GM23338 (cell line): ENCODE results near the gene FKBP7. TPM values are rescaled to one million over a fixed set of nuclear protein-coding genes. Genes with fewer than 3 reads are reported as not detected.

Experiments used
- CREB1 ChIP-seq: fragments of 250-450 bp; sonication (Bioruptor Pico); IDR thresholded peaks from 2 replicates; pipeline ENCODE4 v1.5.0; 2020; ENCODE audit warnings: low read depth, mild to moderate bottlenecking, moderate library complexity
- EZH2 ChIP-seq: fragments of 200-600 bp; sonication (generic); IDR thresholded peaks from one replicate; pipeline ENCODE4 v1.8.0; 2017; ENCODE audit warnings: antibody characterized with exemption, mild to moderate bottlenecking, low read depth; ENCODE audit not compliant: unreplicated experiment
- EZH2phosphoT487 ChIP-seq: fragments of 200-600 bp; sonication (generic); IDR thresholded peaks from one replicate; pipeline ENCODE4 v1.8.1; 2018; ENCODE audit warnings: antibody characterized with exemption; ENCODE audit not compliant: unreplicated experiment
- JUNB ChIP-seq: IDR thresholded peaks from one replicate; pipeline ENCODE4 v1.6.1; 2016; ENCODE audit warnings: antibody characterized with exemption; ENCODE audit not compliant: unreplicated experiment
- NANOG ChIP-seq: IDR thresholded peaks from 2 replicates; pipeline ENCODE4 v1.6.1; 2016; ENCODE audit warnings: antibody characterized with exemption, borderline replicate concordance
- POLR2AphosphoS5 ChIP-seq: IDR thresholded peaks from 2 replicates; pipeline ENCODE4 v1.6.1; 2016; ENCODE audit warnings: antibody characterized with exemption, low read depth
- STAT1 ChIP-seq: IDR thresholded peaks from one replicate; pipeline ENCODE4 v1.6.1; 2016; ENCODE audit warnings: antibody characterized with exemption; ENCODE audit not compliant: unreplicated experiment
- ZNF114 ChIP-seq: fragments of 250-450 bp; sonication (Bioruptor Pico); IDR thresholded peaks from 2 replicates; pipeline ENCODE4 v1.5.0; 2020; ENCODE audit warnings: mild to moderate bottlenecking, moderate library complexity
- ZNF331 ChIP-seq: fragments of 250-450 bp; sonication (Bioruptor Pico); IDR thresholded peaks from 2 replicates; pipeline ENCODE4 v1.5.0; 2020; ENCODE audit warnings: low read depth, mild to moderate bottlenecking, moderate library complexity
- ZNF462 ChIP-seq: fragments of 250-450 bp; sonication (Bioruptor Pico); IDR thresholded peaks from 2 replicates; pipeline ENCODE4 v1.5.0; 2020; ENCODE audit warnings: mild to moderate bottlenecking, moderate library complexity
- polyA plus RNA-seq: library from polyadenylated mRNA; unstranded; fragments of >200 nt; fragmentation: Nextera tagmentation; extraction: Ambion mirVana; gene quantifications from 2 replicates; pipeline ENCODE4 v1.2.1, GENCODE V29; 2016
- total RNA-seq: library from RNA; depleted of rRNA; stranded (reverse); fragments of >200 nt; shearing (Covaris generic); gene quantifications from 2 replicates; pipeline ENCODE4 v1.2.3, GENCODE V29; 2014

Gene FKBP7
- total and polyA plus RNA-seq, 2 experiments from 2014 or later: 8.3 to 9.0 TPM

GRCh38 chr2:178523596-178524134 is 45.3 kb upstream of the FKBP7 start (continued):
- TF ChIP-seq ZNF462 (CRISPR knock-in tag): no peak
- TF ChIP-seq ZNF114 (CRISPR knock-in tag): no peak
- TF ChIP-seq NANOG: no peak
- no peak for TF ChIP-seq ZNF331 (CRISPR knock-in tag)
- no peak for TF ChIP-seq EZH2
- TF ChIP-seq EZH2phosphoT487: no peak
- no peak for TF ChIP-seq CREB1 (CRISPR knock-in tag)
- no peak for TF ChIP-seq STAT1
- no peak for TF ChIP-seq JUNB
- TF ChIP-seq POLR2AphosphoS5: no peak
